Sigmoid colon (tissue), 7 donors: Measurements from ENCODE around the gene PRKACB. TPM values are rescaled to one million over a fixed set of nuclear protein-coding genes. Genes with fewer than 3 reads are reported as not detected.

Experiments
- DNase-seq: peaks from one replicate; pipeline ENCODE4 v3.0.0-alpha.2; 2019
- H3K27ac ChIP-seq, 4 donors: fragments of 200-600 bp; sonication (generic); one replicate each; pipeline ENCODE4 v1.5.1; 2016 to 2019; ENCODE audit warnings: mild to moderate bottlenecking in 1 of 4
- H3K27me3 ChIP-seq, 3 donors: fragments of 200-600 bp; sonication (generic); one replicate each; pipeline ENCODE4 v1.5.1; 2019; ENCODE audit warnings: mild to moderate bottlenecking in 1 of 3
- H3K36me3 ChIP-seq, 4 donors: fragments of 200-600 bp; sonication (generic); one replicate each; pipeline ENCODE4 v1.5.1; 2016 to 2019
- H3K4me1 ChIP-seq, 4 donors: fragments of 200-600 bp; sonication (generic); one replicate each; pipeline ENCODE4 v1.5.1; 2017 to 2019
- H3K4me3 ChIP-seq, 4 donors: fragments of 200-600 bp; sonication (generic); one replicate each; pipeline ENCODE4 v1.5.1; 2017 to 2019; ENCODE audit warnings: mild to moderate bottlenecking in 2 of 4, moderate library complexity in 1 of 4
- H3K9me3 ChIP-seq, 4 donors: fragments of 200-600 bp in 3 of 4; sonication (generic) in 3 of 4; one replicate each; pipeline versions ENCODE4 v1.5.1 to v1.6.1; 2013 to 2019
- EP300 ChIP-seq, 4 donors: sonication (generic); formaldehyde crosslinking; IDR thresholded peaks; one replicate each; pipeline ENCODE4 v1.6.1; 2017; ENCODE audit warnings: antibody characterized with exemption in 4 of 4
- POLR2A ChIP-seq, 2 donors: fragments of 450-650 bp; IDR thresholded peaks; one replicate each; pipeline ENCODE4 v1.6.1; 2016; ENCODE audit warnings: antibody characterized with exemption in 2 of 2, mild to moderate bottlenecking in 2 of 2, moderate library complexity in 2 of 2
- POLR2AphosphoS5 ChIP-seq, 4 donors: sonication (generic); formaldehyde crosslinking; IDR thresholded peaks; one replicate each; pipeline ENCODE4 v1.6.1; 2017; ENCODE audit warnings: antibody characterized with exemption in 4 of 4
- WGBS, 2 donors: extraction: QIAGEN DNeasy Blood & Tissue Kit; methylation state at CpG; one replicate each; pipeline ENCODE4 v1.1.7; 2013; 5-methylcytosine and 5-hydroxymethylcytosine counted together
- intact Hi-C: fragments of 100-400 bp; cut with DNase I; formaldehyde crosslinking; loops from one replicate; pipeline ENCODE4 v1.15.1; 2023
- polyA plus RNA-seq, 3 donors: library from polyadenylated mRNA; stranded (reverse); fragments of 200-250 nt; gene quantifications; one replicate each; pipeline ENCODE4 v1.2.3, GENCODE V29; 2013
- total RNA-seq, 4 donors: library from RNA; depleted of rRNA; stranded (reverse); fragments of >200 nt; gene quantifications; one replicate each; pipeline ENCODE4 v1.1.0, GENCODE V29; 2016
- TF ChIP-seq, protein P1 (sequence below), 4 experiments: fragments of 450-650 bp in 3 of 4; fragments of 200-600 bp in 1 of 4; IDR thresholded peaks; one replicate each; pipeline ENCODE4 v1.5.1; 2016 to 2019; ENCODE audit warnings: antibody characterized with exemption in 4 of 4, mild to moderate bottlenecking in 3 of 4, moderate library complexity in 2 of 4
- donor health status: healthy with polysubstance abuse.
- donor health status: Bipolar disorder and iron deficiency.
- donor health status: healthy.

The PRKACB gene
- total and polyA plus RNA-seq, 7 donors: 35.5 to 67.9 (median 55.6) TPM

DNA sequence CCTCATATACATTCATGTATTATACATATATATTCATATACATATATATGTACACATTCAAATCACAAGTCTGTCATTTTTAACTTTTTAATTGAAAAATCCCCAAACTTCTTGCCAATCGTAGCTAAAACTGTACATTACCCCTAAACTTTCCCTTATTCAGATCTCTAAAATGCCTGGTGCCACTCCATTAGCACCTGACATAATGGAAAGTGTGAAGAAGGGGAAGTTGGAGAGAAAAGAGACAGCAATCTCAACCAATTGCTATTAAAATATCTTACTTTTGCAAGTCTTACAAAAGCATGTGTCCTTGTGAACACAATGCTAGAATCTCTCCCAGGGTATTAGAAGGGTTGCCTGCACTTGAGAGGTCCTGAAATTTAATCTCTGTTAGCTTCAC, 22.7 kb upstream of the PRKACB start:
- no peak overlapping the region for H3K27ac ChIP-seq
- H3K9me3 ChIP-seq: no peaks in the 10 kb centered on the region
- intact Hi-C loops: loop anchor here (5.0 kb wide), 1 partner anchor 124 kb away; the partner anchor contains the start of gene TTLL7
- H3K36me3 ChIP-seq: no peaks in the 10 kb centered on the region
- H3K4me1 ChIP-seq: peaks cover 0 to 9% (median 0%) of the 10 kb centered on the region in 4 donors
- TF ChIP-seq EP300 (IDR thresholded peaks at IDR 0.05): no peak
- TF ChIP-seq, protein P1, sequence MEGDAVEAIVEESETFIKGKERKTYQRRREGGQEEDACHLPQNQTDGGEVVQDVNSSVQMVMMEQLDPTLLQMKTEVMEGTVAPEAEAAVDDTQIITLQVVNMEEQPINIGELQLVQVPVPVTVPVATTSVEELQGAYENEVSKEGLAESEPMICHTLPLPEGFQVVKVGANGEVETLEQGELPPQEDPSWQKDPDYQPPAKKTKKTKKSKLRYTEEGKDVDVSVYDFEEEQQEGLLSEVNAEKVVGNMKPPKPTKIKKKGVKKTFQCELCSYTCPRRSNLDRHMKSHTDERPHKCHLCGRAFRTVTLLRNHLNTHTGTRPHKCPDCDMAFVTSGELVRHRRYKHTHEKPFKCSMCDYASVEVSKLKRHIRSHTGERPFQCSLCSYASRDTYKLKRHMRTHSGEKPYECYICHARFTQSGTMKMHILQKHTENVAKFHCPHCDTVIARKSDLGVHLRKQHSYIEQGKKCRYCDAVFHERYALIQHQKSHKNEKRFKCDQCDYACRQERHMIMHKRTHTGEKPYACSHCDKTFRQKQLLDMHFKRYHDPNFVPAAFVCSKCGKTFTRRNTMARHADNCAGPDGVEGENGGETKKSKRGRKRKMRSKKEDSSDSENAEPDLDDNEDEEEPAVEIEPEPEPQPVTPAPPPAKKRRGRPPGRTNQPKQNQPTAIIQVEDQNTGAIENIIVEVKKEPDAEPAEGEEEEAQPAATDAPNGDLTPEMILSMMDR (IDR thresholded peaks at IDR 0.05): no peak
- TF ChIP-seq POLR2AphosphoS5 (IDR thresholded peaks at IDR 0.05): no peak
- no peak for TF ChIP-seq POLR2A (IDR thresholded peaks at IDR 0.05)
- no peak overlapping the region for H3K4me3 ChIP-seq
- no peaks in the 10 kb centered on the region for H3K27me3 ChIP-seq
- no peak for DNase-seq
- 80 to 81% methylated on average over 1 of the region's 1 CpG for WGBS, 2 donors

DNA sequence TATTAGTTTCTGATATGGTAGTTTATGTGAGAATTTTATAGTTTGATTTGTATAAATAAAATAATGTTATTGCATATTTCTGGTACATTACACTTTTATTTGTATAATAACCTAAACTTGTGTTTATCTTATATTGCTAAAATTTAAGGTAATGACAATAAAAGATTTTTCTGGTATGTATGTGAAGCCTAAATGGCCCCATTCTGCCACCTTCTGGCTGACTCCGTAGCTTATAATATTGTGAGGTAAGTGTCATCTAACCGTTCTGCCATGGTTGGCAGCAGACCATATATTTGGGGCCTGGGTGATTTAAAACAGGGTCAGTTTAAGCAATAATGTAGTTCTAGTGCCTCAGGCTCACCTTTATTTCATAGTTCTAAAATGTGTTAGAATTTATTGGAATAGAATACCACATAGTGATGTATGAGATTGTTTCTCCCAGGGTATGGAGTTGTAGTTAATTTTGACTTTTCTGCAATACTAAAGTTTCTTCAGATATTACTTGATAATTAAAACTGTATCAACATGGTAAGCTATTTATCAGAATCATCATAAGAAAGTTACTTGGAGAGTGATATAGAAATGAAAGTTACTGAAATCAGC, 21.2 kb upstream of the PRKACB start:
- TF ChIP-seq, protein P1 (IDR thresholded peaks at IDR 0.05): peak; percentile 19 to 59 (median 53)
- no peak for TF ChIP-seq EP300 (IDR thresholded peaks at IDR 0.05)
- intact Hi-C loops: loop anchor here (1.0 to 5.0 kb wide), 2 partner anchors 126 to 192 kb away; partner anchors contain the start of gene TTLL7
- Histone ChIP-seq H3K27me3 (no peaks in the 10 kb centered on the region), H3K4me1 (peaks cover 0 to 9% (median 0%) of the 10 kb centered on the region in 4 donors), H3K9me3 (no peaks in the 10 kb centered on the region), H3K27ac (no peak overlapping the region), H3K4me3 (no peak overlapping the region), H3K36me3 (no peaks in the 10 kb centered on the region)
- DNase-seq: peak; percentile 53
- 2 to 8% methylated on average over 2 of the region's 2 CpGs for WGBS, 2 donors

DNA sequence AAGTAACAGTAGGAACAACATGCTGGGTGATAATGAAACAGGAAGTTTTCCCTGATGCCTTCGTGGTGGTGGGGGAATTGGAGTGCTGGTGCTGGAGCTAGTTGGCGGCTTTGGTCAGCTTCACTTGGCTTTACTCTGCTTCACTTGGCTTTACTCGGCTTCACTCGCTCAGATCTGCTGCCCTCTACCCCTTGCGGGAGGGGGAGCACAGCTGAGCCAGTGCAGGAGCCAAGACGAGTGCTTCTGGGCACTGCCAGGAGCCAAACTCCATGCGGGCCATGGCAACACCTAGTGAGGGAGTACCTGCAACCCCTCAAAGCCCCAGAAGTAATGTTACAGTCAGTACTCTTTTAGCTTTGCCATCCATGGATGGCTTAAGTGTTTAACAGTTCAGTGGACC, 10.6 kb upstream of the PRKACB start:
- Histone ChIP-seq H3K36me3 (no peaks in the 10 kb centered on the region), H3K27ac (no peak overlapping the region), H3K9me3 (no peaks in the 10 kb centered on the region), H3K4me3 (no peak overlapping the region), H3K4me1 (no peaks in the 10 kb centered on the region), H3K27me3 (no peaks in the 10 kb centered on the region)
- WGBS, 2 donors: 93 to 98% methylated on average over 7 of the region's 7 CpGs
- no peak for DNase-seq
- intact Hi-C loops: no loop called here
- TF ChIP-seq POLR2AphosphoS5 (IDR thresholded peaks at IDR 0.05): no peak
- TF ChIP-seq POLR2A (IDR thresholded peaks at IDR 0.05): no peak
- TF ChIP-seq EP300 (IDR thresholded peaks at IDR 0.05): no peak
- TF ChIP-seq, protein P1 (IDR thresholded peaks at IDR 0.05): no peak

DNA sequence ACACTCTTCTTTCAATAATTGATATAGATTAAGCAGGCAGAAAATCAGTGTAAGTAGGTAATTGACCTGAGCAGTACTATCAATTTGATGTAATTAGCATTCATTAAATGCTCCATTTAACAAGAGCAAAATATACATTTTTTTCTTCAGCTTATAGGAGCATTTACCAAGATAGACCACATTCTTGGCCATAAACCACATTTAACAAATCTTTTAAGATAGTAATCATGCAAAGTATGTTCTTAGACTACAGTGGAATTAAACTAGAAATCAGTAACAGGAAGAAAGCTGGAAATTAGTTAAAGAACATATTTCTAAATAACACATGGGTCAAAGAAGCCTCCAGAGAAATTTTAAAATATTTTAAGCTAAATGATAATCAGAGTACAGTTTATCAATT, 8.7 kb upstream of the PRKACB start:
- no peak for TF ChIP-seq POLR2AphosphoS5 (IDR thresholded peaks at IDR 0.05)
- TF ChIP-seq EP300 (IDR thresholded peaks at IDR 0.05): no peak
- TF ChIP-seq, protein P1 (IDR thresholded peaks at IDR 0.05): no peak
- no peak overlapping the region for H3K27ac ChIP-seq
- H3K4me3 ChIP-seq: no peak overlapping the region
- no peak for DNase-seq
- intact Hi-C loops: no loop called here
- no peaks in the 10 kb centered on the region for H3K36me3 ChIP-seq
- H3K27me3 ChIP-seq: no peaks in the 10 kb centered on the region
- H3K4me1 ChIP-seq: no peaks in the 10 kb centered on the region
- peaks cover 0 to 4% (median 0%) of the 10 kb centered on the region in 4 donors for H3K9me3 ChIP-seq
